Activated CD4-positive, alpha-beta T cell treated with anti-CD3 and anti-CD28 coated beads for 1 hour (primary cell): ENCODE results near the gene PCDHGC3.

ENCODE experiments used
- DNase-seq: peaks from one replicate; pipeline ENCODE4 v3.0.0-alpha.2; 2020

Gene PCDHGC3

GRCh38 chr5:141485321-141486055 lies 9.7 kb downstream of the PCDHGC3 start:
- DNase-seq: no peak

DNA sequence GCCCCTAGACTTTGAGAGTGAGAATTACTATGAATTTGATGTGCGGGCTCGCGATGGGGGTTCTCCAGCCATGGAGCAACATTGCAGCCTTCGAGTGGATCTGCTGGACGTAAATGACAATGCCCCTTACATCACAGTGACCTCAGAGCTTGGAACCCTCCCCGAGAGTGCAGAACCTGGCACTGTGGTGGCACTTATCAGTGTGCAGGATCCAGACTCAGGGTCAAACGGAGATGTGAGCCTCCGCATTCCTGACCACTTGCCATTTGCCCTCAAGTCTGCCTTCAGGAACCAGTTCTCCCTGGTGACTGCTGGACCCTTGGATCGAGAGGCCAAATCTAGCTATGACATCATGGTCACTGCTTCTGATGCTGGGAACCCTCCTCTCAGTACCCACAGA lies 10.3 kb downstream of the PCDHGC3 start:
- no peak for DNase-seq

DNA sequence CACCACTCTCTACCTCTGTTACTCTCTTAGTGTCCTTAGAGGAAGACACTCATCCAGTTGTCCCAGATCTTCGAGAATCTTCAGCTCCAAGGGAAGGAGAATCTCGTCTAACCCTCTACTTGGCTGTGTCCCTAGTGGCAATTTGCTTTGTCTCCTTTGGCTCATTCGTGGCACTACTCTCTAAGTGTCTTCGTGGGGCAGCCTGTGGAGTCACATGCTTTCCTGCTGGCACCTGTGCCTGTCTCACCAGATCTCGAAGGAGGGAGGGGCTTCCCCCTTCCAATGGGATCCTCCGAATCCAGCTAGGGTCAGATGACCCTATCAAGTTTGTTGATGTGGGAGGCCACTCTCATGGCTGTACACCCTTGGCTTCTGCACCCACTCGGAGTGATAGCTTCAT lies 11.4 kb downstream of the PCDHGC3 start:
- no peak for DNase-seq

DNA sequence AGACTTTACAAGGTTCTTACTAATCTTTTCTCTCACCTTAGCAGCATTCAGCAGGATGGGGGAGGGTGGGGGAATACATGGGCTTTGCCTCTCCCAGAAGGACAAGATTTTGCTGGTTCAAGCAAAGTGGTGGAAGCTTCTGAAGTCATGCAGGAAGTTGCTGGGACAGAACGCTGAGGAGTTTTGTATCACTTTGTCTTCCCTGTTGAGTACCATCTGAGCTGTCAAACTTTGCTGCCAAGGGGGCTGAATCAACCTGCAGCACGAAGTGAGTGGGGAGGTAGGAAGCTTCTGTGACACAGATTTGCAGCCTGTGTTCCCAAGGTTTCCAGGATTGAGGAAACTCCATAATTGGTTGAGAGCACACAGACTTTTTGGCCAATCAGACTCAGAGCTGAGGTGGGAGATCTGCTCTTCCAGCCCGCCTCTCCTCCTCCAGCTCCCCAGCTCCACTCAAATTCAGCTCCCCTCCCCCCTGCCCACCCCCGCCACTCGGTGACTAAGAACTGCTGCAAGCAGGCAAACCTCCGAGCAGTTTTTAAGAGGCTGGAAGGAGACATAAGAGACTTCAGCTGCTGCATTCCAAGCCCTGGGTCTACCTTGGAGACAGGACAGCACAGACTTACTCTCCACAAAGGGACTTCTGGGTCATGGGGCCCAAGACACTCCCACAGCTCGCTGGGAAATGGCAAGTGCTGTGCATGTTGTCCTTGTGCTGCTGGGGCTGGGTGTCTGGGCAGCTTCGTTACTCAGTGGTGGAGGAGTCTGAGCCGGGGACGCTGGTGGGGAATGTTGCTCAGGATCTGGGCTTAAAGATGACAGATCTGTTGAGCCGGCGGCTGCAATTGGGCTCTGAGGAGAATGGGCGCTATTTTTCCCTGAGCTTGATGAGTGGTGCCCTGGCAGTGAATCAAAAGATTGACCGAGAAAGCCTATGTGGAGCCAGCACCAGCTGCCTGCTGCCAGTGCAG lies 13.1 kb downstream of the PCDHGC3 start, which contains the start of gene PCDHGC5:
Gene PCDHGC5, plus strand, starts transcription at position 491 of the 971 bp plus-strand sequence. Its CDS starts 160 bp downstream, at position 651.
- no peak for DNase-seq

DNA sequence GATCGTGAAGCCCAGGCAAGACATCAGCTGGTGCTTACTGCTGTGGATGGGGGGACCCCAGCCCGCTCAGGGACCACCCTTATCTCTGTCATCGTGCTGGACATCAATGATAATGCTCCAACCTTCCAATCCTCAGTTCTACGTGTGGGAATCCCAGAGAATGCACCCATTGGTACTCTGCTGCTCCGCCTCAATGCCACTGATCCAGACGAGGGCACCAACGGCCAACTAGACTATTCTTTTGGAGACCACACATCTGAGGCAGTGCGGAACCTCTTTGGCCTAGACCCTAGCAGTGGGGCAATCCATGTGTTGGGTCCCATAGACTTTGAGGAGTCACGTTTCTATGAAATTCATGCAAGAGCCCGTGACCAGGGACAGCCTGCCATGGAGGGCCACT lies 14.1 kb downstream of the PCDHGC3 start:
- DNase-seq: no peak

DNA sequence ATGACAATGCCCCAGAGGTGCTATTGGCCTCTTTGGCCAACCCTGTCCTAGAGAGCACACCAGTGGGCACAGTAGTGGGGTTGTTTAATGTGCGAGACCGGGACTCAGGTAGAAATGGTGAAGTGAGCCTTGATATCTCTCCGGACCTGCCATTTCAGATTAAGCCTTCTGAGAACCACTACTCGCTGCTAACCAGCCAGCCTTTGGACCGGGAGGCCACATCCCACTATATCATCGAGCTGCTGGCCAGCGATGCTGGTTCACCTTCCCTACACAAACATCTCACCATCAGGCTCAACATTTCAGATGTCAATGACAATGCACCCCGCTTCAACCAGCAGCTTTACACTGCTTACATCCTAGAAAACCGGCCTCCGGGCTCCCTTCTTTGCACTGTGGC lies 14.5 kb downstream of the PCDHGC3 start:
- no peak for DNase-seq

DNA sequence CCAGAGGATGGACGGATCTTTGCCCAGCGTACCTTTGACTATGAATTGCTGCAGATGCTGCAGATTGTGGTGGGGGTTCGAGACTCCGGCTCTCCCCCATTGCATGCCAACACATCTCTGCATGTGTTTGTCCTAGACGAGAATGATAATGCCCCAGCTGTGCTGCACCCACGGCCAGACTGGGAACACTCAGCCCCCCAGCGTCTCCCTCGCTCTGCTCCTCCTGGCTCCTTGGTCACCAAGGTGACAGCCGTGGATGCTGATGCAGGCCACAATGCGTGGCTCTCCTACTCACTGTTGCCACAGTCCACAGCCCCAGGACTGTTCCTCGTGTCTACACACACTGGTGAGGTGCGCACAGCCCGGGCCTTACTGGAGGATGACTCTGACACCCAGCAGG lies 15.0 kb downstream of the PCDHGC3 start:
- DNase-seq: no peak

GRCh38 chr5:141491323-141492167 lies 15.8 kb downstream of the PCDHGC3 start:
- DNase-seq: no peak

GRCh38 chr5:141492168-141492885 lies 16.6 kb downstream of the PCDHGC3 start:
- DNase-seq: no peak

GRCh38 chr5:141493500-141494422 lies 18.0 kb downstream of the PCDHGC3 start:
- DNase-seq: no peak

DNA sequence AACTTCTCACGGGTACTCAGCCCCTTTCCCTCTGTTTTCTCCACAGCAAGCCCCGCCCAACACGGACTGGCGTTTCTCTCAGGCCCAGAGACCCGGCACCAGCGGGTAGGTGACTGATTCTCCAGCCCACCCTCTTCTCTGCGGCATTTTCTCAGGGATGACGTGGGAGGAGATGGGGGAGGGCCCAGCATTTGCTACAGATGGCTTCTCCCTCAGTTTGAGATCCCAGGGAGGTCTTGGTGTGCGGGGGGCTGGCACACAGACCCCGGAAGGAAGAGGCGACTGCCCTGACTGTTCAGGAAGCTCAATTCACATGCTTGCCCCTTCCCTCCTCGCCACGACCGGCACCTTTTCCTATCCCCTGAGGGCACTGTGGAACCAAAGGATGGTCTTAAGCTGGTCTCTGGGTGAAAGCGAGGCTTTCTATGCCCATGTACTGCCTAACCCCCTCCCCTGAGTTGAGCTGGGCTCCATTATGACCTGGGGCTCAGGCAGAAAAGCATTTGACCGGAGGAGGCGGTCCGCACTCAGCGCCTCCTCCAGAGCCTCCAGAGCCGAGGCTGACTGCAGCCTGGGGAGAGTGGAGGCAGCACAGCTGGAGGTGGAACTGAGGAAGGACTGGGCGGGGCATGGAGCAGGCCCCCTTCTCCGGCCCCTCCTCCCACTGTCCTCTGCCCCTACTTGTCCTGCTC lies 19.1 kb downstream of the PCDHGC3 start:
- no peak for DNase-seq

GRCh38 chr5:141495453-141495811 lies 19.7 kb downstream of the PCDHGC3 start:
- DNase-seq: no peak

DNA sequence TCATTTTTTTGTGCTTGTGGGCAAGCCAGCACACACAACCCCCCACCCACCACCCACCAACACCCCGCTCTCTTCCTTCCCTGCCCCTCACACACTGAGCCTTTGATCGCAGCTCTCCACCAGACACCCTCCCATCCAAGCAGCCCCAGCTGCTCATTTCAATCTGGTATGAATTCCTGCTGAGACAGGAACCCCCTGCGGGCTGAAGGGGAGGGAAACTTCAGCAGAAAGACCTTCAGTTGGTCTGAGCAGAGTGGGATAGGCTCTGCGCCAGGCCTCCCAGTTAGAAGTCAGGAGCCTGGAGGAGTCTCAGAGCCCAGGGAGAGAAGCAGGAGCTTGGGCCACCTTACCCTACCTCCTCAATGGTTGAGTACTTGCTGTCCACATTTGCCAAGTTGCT lies 20.3 kb downstream of the PCDHGC3 start:
- DNase-seq: no peak

GRCh38 chr5:141501761-141502160 lies 26.0 kb downstream of the PCDHGC3 start:
- DNase-seq: no peak

GRCh38 chr5:141503681-141504080 lies 27.9 kb downstream of the PCDHGC3 start:
- DNase-seq: no peak

DNA sequence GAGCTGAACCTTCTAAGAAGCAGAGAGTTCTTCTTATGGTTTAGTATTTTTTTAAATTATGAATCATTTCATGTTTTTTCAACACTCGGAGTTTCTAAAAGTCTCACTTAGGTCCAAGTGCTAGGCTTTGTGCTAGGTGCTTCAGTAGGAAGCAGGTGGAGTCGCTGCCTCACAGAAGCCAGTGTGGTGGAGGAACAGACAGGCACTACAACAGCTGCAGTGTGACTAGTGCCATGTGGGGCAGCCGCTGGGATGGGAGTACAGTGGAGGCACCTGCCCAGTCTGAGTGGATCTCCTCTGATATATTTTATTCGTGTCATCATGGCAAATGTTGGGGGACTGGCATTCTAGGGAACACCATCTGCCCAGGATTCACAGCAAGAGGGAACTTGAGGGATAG lies 28.4 kb downstream of the PCDHGC3 start:
- DNase-seq: no peak

DNA sequence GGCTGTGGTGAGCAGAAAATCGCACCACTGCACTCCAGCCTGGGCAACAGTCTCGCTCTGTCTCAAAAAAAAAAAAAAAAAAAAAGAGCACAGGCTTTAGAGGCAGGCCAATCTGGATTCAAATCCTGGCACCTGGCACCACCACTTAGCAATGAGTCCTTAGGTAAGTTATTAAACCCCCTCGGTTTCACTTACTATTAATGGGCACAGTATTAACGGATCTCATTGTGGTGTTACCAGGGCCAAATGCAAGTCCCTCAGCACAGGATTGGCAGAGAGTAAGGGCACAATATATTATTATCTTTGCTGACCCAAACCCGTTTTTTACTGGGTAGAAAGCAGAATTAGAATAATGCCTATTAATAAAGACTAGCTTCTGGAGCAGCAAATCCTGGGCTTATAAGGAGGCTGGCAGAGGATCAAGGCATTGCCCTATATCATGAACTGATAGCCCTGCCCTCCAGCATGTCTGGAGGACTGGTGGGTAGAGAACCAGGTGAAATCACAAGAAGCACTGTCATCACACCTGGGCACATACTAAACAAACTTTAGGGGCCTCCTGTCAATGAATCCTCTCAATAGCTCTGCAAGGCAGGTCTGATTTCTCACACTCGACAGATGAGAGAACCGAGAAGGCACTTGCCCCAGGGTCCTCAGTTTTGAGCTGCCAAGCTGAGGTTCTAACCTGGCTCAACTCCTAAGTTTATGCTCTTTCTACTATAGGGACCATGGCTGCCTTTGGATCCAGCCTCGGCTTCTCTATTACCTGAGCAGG lies 30.8 kb downstream of the PCDHGC3 start:
- DNase-seq: no peak

DNA sequence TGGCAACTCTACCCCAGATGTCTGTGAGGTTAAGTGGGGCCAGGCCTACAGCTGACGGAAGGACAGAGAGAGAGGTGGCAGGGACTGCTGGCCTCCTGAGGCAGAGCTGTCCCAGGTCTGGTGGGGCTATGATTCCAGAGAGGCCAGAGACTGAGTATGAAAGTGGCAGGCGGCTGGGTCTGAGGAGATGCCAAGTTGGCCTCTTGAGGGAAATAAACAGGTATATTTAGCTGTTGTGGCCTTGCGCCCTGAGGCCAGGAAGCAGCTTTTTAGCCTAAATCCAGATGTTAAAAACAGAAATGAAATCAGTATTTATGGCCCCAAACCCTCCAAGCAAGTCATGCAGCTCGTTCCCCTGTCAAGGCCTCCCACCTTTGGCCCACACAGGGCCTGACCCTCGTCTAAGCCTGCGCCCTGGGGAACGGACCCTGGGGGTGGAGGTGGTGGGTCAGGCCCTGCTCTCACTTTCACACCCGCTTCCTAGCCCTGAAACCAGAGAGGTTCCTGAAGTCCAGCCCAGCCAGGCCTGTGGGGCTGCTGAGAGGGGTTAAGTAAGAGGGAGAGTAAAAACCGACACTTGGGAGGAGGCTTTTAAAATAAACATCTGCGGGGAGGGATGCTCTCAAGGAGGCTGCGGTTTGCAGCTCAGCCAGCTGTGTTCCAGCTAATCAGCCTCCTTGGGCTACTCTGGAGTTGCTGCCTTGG lies 31.8 kb downstream of the PCDHGC3 start:
- no peak for DNase-seq

DNA sequence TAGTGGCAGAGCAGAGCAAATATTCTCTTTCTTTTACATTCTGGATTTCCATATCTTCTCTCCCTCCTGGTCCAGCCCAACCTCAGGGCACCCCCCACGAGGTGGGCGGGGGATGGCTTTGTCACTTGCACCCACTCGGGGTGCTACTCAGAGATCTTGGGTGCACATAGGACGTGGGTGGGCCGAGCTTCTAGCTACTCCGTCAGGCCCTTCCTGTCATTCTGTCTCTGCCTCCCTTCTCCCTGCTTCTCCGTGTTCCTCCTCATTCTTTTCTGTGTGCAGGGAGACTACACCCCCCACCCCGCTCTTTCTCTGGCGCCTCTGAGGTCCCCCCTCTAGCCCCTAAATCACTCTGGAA lies 32.7 kb downstream of the PCDHGC3 start:
- no peak for DNase-seq
